Measurements from ENCODE around the gene BLCAP.

The BLCAP gene

GRCh38 chr20:37526839-37527637, 638 bp downstream of the BLCAP start:
- Histone ChIP-seq H3K4me1 (ENCODE audit: insufficient read depth, low read length) (peaks cover 26% of the 10 kb centered on the region), H3K36me3 (ENCODE audit: insufficient read depth, low read depth, low read length) (no peaks in the 10 kb centered on the region), H3K4me3 (ENCODE audit: low read length) (peak overlapping the region; percentile 98), H3K27me3 (ENCODE audit: insufficient read depth, low read length) (no peaks in the 10 kb centered on the region), H3K9ac (ENCODE audit: low read depth, low read length) (peak overlapping the region; percentile 98), H3K9me3 (ENCODE audit: insufficient read depth, low read depth, low read length) (no peaks in the 10 kb centered on the region), H3K27ac (ENCODE audit: low read length) (peak overlapping the region; percentile 99)

- Histone ChIP-seq H3K27me3 (ENCODE audit: insufficient read depth, low read length) (no peaks in the 10 kb centered on the region), H3K27ac (ENCODE audit: low read length) (peak overlapping the region; percentile 72), H3K9me3 (ENCODE audit: insufficient read depth, low read depth, low read length) (no peaks in the 10 kb centered on the region), H3K9ac (ENCODE audit: low read depth, low read length) (peak overlapping the region; percentile 98), H3K36me3 (ENCODE audit: insufficient read depth, low read depth, low read length) (no peaks in the 10 kb centered on the region), H3K4me1 (ENCODE audit: insufficient read depth, low read length) (peaks cover 26% of the 10 kb centered on the region), H3K4me3 (ENCODE audit: low read length) (peak overlapping the region; percentile 98)
Measured at GRCh38 chr20:37526238-37526838, 1.3 kb downstream of the BLCAP start.

- Histone ChIP-seq H3K4me1 (ENCODE audit: insufficient read depth, low read length) (peaks cover 26% of the 10 kb centered on the region), H3K36me3 (ENCODE audit: insufficient read depth, low read depth, low read length) (no peaks in the 10 kb centered on the region), H3K9ac (ENCODE audit: low read depth, low read length) (peak overlapping the region; percentile 50; the same call in 1 of the 2 replicates), H3K9me3 (ENCODE audit: insufficient read depth, low read depth, low read length) (no peaks in the 10 kb centered on the region), H3K27ac (ENCODE audit: low read length) (no peak overlapping the region), H3K4me3 (ENCODE audit: low read length) (peak overlapping the region; percentile 98), H3K27me3 (ENCODE audit: insufficient read depth, low read length) (no peaks in the 10 kb centered on the region)
Measured at GRCh38 chr20:37525810-37526209, 1.9 kb downstream of the BLCAP start.

GRCh38 chr20:37524859-37525708, 2.6 kb downstream of the BLCAP start:
- Histone ChIP-seq H3K4me3 (ENCODE audit: low read length) (peak overlapping the region; percentile 98), H3K9ac (ENCODE audit: low read depth, low read length) (peak overlapping the region; percentile 50; the same call in 1 of the 2 replicates), H3K9me3 (ENCODE audit: insufficient read depth, low read depth, low read length) (no peaks in the 10 kb centered on the region), H3K27ac (ENCODE audit: low read length) (no peak overlapping the region), H3K4me1 (ENCODE audit: insufficient read depth, low read length) (peaks cover 29% of the 10 kb centered on the region), H3K36me3 (ENCODE audit: insufficient read depth, low read depth, low read length) (no peaks in the 10 kb centered on the region), H3K27me3 (ENCODE audit: insufficient read depth, low read length) (no peaks in the 10 kb centered on the region)

DNA sequence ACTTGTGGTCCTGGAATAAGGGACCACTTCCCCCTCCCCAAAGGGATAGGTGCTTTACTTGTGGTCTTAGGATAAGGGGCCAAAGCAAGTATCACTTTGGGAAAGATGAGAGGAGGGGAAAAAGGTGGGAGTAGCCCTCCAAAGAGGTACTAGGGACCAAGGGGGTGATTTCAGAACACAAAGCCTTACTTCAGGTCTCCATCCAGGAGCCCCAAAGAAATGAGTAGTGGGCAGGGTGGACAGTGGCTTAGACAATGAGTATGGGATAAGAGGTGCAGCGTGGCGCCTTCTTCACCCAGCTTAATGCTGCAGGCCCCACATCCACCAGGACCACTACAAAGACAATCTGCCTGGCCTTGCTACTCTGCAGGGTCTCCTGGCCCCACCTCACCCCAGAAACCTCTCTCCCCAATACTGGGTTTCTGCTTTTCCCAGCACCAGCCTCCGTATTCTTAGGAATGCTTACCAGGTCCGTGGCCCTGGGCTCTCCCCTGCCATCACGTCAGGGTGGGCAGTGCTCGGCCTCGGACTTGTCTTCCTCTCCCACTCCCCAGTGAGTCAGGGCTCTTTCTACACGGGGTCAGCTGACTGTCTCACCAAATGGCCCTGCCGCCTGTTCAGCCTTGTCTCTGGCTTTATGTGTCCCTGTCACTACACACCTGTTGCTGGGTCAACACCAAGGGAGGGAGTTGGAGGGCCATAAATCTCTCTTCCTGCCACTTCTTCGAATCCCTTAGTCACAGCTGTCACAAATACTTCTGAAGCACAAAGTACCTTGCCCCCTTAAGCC, 3.6 kb downstream of the BLCAP start:
- H3K4me3 ChIP-seq (ENCODE audit: low read length) = no peak overlapping the region
- H3K27ac ChIP-seq (ENCODE audit: low read length) = no peak overlapping the region
- H3K9me3 ChIP-seq (ENCODE audit: insufficient read depth, low read depth, low read length) = no peaks in the 10 kb centered on the region
- no peak overlapping the region for H3K9ac ChIP-seq (ENCODE audit: low read depth, low read length)
- H3K4me1 ChIP-seq (ENCODE audit: insufficient read depth, low read length) = peaks cover 37% of the 10 kb centered on the region
- peaks cover under 1% of the 10 kb centered on the region; the same call in 1 of the 2 replicates for H3K36me3 ChIP-seq (ENCODE audit: insufficient read depth, low read depth, low read length)
- no peaks in the 10 kb centered on the region for H3K27me3 ChIP-seq (ENCODE audit: insufficient read depth, low read length)

DNA sequence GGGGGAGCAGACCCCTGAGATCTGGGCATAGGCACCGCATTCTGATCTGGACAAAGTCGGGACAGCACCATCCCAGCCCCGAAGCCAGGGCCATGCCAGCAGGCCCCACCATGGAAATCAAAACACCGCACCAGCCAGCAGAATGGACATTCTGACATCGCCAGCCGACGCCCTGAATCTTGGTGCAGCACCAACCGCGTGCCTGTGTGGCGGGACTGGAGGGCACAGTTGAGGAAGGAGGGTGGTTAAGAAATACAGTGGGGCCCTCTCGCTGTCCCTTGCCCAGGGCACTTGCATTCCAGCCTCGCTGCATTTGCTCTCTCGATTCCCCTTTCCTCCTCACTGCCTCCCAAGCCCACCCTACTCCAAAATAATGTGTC, 4.7 kb downstream of the BLCAP start:
- H3K36me3 ChIP-seq (ENCODE audit: insufficient read depth, low read depth, low read length) = peaks cover 11% of the 10 kb centered on the region; the same call in 1 of the 2 replicates
- peaks cover 32% of the 10 kb centered on the region for H3K4me1 ChIP-seq (ENCODE audit: insufficient read depth, low read length)
- no peaks in the 10 kb centered on the region for H3K27me3 ChIP-seq (ENCODE audit: insufficient read depth, low read length)
- no peak overlapping the region for H3K9ac ChIP-seq (ENCODE audit: low read depth, low read length)
- H3K9me3 ChIP-seq (ENCODE audit: insufficient read depth, low read depth, low read length) = no peaks in the 10 kb centered on the region
- H3K27ac ChIP-seq (ENCODE audit: low read length) = no peak overlapping the region
- H3K4me3 ChIP-seq (ENCODE audit: low read length) = no peak overlapping the region

- Histone ChIP-seq H3K4me3 (ENCODE audit: low read length) (peak overlapping the region; percentile 42; the same call in 1 of the 2 replicates), H3K27ac (ENCODE audit: low read length) (no peak overlapping the region), H3K4me1 (ENCODE audit: insufficient read depth, low read length) (peaks cover 35% of the 10 kb centered on the region), H3K36me3 (ENCODE audit: insufficient read depth, low read depth, low read length) (peaks cover 17% of the 10 kb centered on the region; the same call in 1 of the 2 replicates), H3K9me3 (ENCODE audit: insufficient read depth, low read depth, low read length) (no peaks in the 10 kb centered on the region), H3K27me3 (ENCODE audit: insufficient read depth, low read length) (no peaks in the 10 kb centered on the region), H3K9ac (ENCODE audit: low read depth, low read length) (no peak overlapping the region)
Measured at GRCh38 chr20:37522260-37523011, 5.2 kb downstream of the BLCAP start.

GRCh38 chr20:37521061-37521771, 6.5 kb downstream of the BLCAP start, which contains the start of gene NNAT:
Gene NNAT, plus strand, starts transcription at chr20:37521250. Its CDS starts 82 bp downstream, at chr20:37521332.
- no peaks in the 10 kb centered on the region for H3K9me3 ChIP-seq (ENCODE audit: insufficient read depth, low read depth, low read length)
- H3K4me3 ChIP-seq (ENCODE audit: low read length) = peak within 1 kb of the TSS; percentile 53; the same call in 1 of the 2 replicates
- no peak within 1 kb of the TSS for H3K27ac ChIP-seq (ENCODE audit: low read length)
- peak within 1 kb of the TSS; percentile 44; the same call in 1 of the 2 replicates for H3K9ac ChIP-seq (ENCODE audit: low read depth, low read length)
- H3K36me3 ChIP-seq (ENCODE audit: insufficient read depth, low read depth, low read length) = peaks cover 24% of the 10 kb centered on the region
- H3K4me1 ChIP-seq (ENCODE audit: insufficient read depth, low read length) = peaks cover 35% of the 10 kb centered on the region
- H3K27me3 ChIP-seq (ENCODE audit: insufficient read depth, low read length) = no peaks in the 10 kb centered on the region

GRCh38 chr20:37520419-37520955, 7.2 kb downstream of the BLCAP start:
- Histone ChIP-seq H3K9me3 (ENCODE audit: insufficient read depth, low read depth, low read length) (no peaks in the 10 kb centered on the region), H3K27me3 (ENCODE audit: insufficient read depth, low read length) (no peaks in the 10 kb centered on the region), H3K4me1 (ENCODE audit: insufficient read depth, low read length) (peaks cover 29% of the 10 kb centered on the region), H3K27ac (ENCODE audit: low read length) (no peak overlapping the region), H3K9ac (ENCODE audit: low read depth, low read length) (no peak overlapping the region), H3K36me3 (ENCODE audit: insufficient read depth, low read depth, low read length) (peaks cover 31% of the 10 kb centered on the region), H3K4me3 (ENCODE audit: low read length) (0 out of 2 replicates have a peak overlapping the region, but pooled peaks have one; percentile 17)

All from iPS-20b (cell line).